GM12891 (cell line): ENCODE data around the gene IZUMO1R.

Experiments
- DNase-seq: peaks from one replicate; pipeline ENCODE4 v3.0.0; 2011; ENCODE audit warnings: low spot score; ENCODE audit not compliant: insufficient read length
- FAIRE-seq: peaks from 2 replicates; lab custom pipeline; 2011; peaks lifted over from hg19 to GRCh38; lab: Jason Lieb, UNC
- PAX5 ChIP-seq: IDR thresholded peaks from 2 replicates; pipeline ENCODE4 v1.6.1; 2011; ENCODE audit warnings: low read length, moderate library complexity, mild to moderate bottlenecking; ENCODE audit not compliant: insufficient read depth, severe bottlenecking
- POLR2A ChIP-seq: IDR thresholded peaks from 2 replicates; pipeline ENCODE4 v1.6.1; 2011; ENCODE audit warnings: low read depth, low read length, control low read depth
- POLR2AphosphoS5 ChIP-seq: IDR thresholded peaks from 2 replicates; pipeline ENCODE4 v1.6.1; 2011; ENCODE audit warnings: low read depth, low read length, control low read depth
- POU2F2 ChIP-seq: IDR thresholded peaks from 2 replicates; pipeline ENCODE4 v1.6.1; 2011; ENCODE audit warnings: low read depth, mild to moderate bottlenecking, control low read depth, low read length, moderate library complexity
- SPI1 ChIP-seq: IDR thresholded peaks from 2 replicates; pipeline ENCODE4 v1.6.1; 2011; ENCODE audit warnings: low read depth, low read length, control low read depth
- TAF1 ChIP-seq: IDR thresholded peaks from 2 replicates; pipeline ENCODE4 v1.6.1; 2011; ENCODE audit warnings: low read depth, low read length, control low read depth

The IZUMO1R gene

GRCh38 chr11:94297985-94298576, 6.3 kb upstream of the IZUMO1R start:
- no peak for DNase-seq
- FAIRE-seq = no peak
- no peak for TF ChIP-seq TAF1
- no peak for TF ChIP-seq POLR2AphosphoS5

- TF ChIP-seq POLR2A = no peak
- no peak for TF ChIP-seq PAX5
- no peak for TF ChIP-seq POLR2AphosphoS5
- no peak for TF ChIP-seq POU2F2
- no peak for TF ChIP-seq SPI1
- TF ChIP-seq TAF1 = no peak
- DNase-seq (no peak), FAIRE-seq (no peak)
Measured at GRCh38 chr11:94302776-94303175, 1.6 kb upstream of the IZUMO1R start.

GRCh38 chr11:94305146-94305545, 766 bp downstream of the IZUMO1R start:
- DNase-seq = no peak
- FAIRE-seq = no peak
- no peak for TF ChIP-seq POU2F2
- TF ChIP-seq SPI1 = no peak
- no peak for TF ChIP-seq TAF1
- TF ChIP-seq POLR2AphosphoS5 = no peak
- no peak for TF ChIP-seq PAX5
- no peak for TF ChIP-seq POLR2A

- TF ChIP-seq TAF1 = no peak
- no peak for TF ChIP-seq POU2F2
- no peak for TF ChIP-seq SPI1
- TF ChIP-seq PAX5 = no peak
- no peak for TF ChIP-seq POLR2AphosphoS5
- no peak for TF ChIP-seq POLR2A
- DNase-seq (no peak), FAIRE-seq (no peak)
Measured at GRCh38 chr11:94307101-94307791, 2.9 kb downstream of the IZUMO1R start.

- no peak for DNase-seq
- TF ChIP-seq POLR2A (no peak), TAF1 (no peak), POU2F2 (no peak), POLR2AphosphoS5 (no peak), SPI1 (no peak), PAX5 (no peak)
- FAIRE-seq = no peak
Measured at GRCh38 chr11:94308024-94308423, 3.6 kb downstream of the IZUMO1R start.

- FAIRE-seq = no peak
- TF ChIP-seq POLR2AphosphoS5 (no peak), POLR2A (no peak), SPI1 (no peak), POU2F2 (no peak), PAX5 (no peak), TAF1 (no peak)
- no peak for DNase-seq
Measured at GRCh38 chr11:94309757-94310156, 5.4 kb downstream of the IZUMO1R start.

GRCh38 chr11:94310191-94310875, 6.0 kb downstream of the IZUMO1R start:
- no peak for DNase-seq
- TF ChIP-seq PAX5 (no peak), POU2F2 (no peak), TAF1 (no peak), POLR2AphosphoS5 (no peak), POLR2A (no peak)
- FAIRE-seq = no peak

- DNase-seq (no peak), FAIRE-seq (no peak)
- TF ChIP-seq TAF1 (no peak), SPI1 (no peak)
Measured at GRCh38 chr11:94312339-94312738, 8.0 kb downstream of the IZUMO1R start.

- FAIRE-seq = no peak
- DNase-seq = no peak
- no peak for TF ChIP-seq PAX5
- TF ChIP-seq POU2F2 = no peak
- no peak for TF ChIP-seq POLR2A
- TF ChIP-seq SPI1 = no peak
- no peak for TF ChIP-seq POLR2AphosphoS5
- no peak for TF ChIP-seq TAF1
Measured at GRCh38 chr11:94314064-94314463, 9.7 kb downstream of the IZUMO1R start.

- FAIRE-seq = peak; percentile 5
- DNase-seq = no peak
- TF ChIP-seq POU2F2 (no peak), TAF1 (no peak), POLR2A (no peak), SPI1 (no peak), PAX5 (no peak), POLR2AphosphoS5 (no peak)
Measured at GRCh38 chr11:94315664-94316063, 11.3 kb downstream of the IZUMO1R start.
